Skeletal muscle cell (primary cell): Measurements from ENCODE around the gene ZC3H14.
"Not testable (repeated sequence)": the region's sequence is repeated elsewhere in the genome, so short reads cannot be mapped to it uniquely, and the experiment has no call there.

Source experiments
- DNase-seq: peaks from one replicate; pipeline ENCODE4 v3.0.0-alpha.2; 2010; ENCODE audit warnings: low read depth
- H3K4me3 ChIP-seq: 2 replicates; pipeline ENCODE4 v1.5.1; 2011; ENCODE audit warnings: low read depth, mild to moderate bottlenecking, control low read depth, low read length, moderate library complexity

The ZC3H14 gene

GRCh38 chr14:88562831-88563686, at the start of gene ZC3H14:
Gene ZC3H14, plus strand, starts transcription at chr14:88563037. Its CDS starts 97 bp downstream, at chr14:88563134.
- H3K4me3 ChIP-seq = peak within 1 kb of the TSS; percentile 87
- peak; percentile 53 for DNase-seq

GRCh38 chr14:88515499-88516221, 47.2 kb upstream of the ZC3H14 start:
- DNase-seq = no peak

GRCh38 chr14:88516861-88517357, 45.9 kb upstream of the ZC3H14 start:
- H3K4me3 ChIP-seq = no peak overlapping the region
- DNase-seq = no peak

More at GRCh38 chr14:88515499-88516221, 47.2 kb upstream of the ZC3H14 start:
- no peak overlapping the region for H3K4me3 ChIP-seq

- no peak overlapping the region for H3K4me3 ChIP-seq
- DNase-seq = peak; percentile 42
These were observed 44.0 kb upstream of the ZC3H14 start for GRCh38 chr14:88518592-88519512.

GRCh38 chr14:88519907-88520306, 42.9 kb upstream of the ZC3H14 start:
- no peak overlapping the region for H3K4me3 ChIP-seq
- no peak for DNase-seq

- DNase-seq = no peak
- no peak overlapping the region for H3K4me3 ChIP-seq
These were observed 41.0 kb upstream of the ZC3H14 start for GRCh38 chr14:88521818-88522217.

GRCh38 chr14:88522393-88522792, 40.4 kb upstream of the ZC3H14 start:
- no peak overlapping the region for H3K4me3 ChIP-seq
- DNase-seq = no peak

GRCh38 chr14:88529889-88530288, 32.9 kb upstream of the ZC3H14 start:
- not testable (repeated sequence) for H3K4me3 ChIP-seq, DNase-seq

GRCh38 chr14:88533064-88533602, 29.7 kb upstream of the ZC3H14 start:
- DNase-seq = no peak
- no peak overlapping the region for H3K4me3 ChIP-seq

GRCh38 chr14:88535149-88535548, 27.7 kb upstream of the ZC3H14 start:
- H3K4me3 ChIP-seq = no peak overlapping the region
- DNase-seq = no peak

GRCh38 chr14:88535813-88536212, 27.0 kb upstream of the ZC3H14 start:
- DNase-seq = no peak
- no peak overlapping the region for H3K4me3 ChIP-seq

GRCh38 chr14:88541324-88541723, 21.5 kb upstream of the ZC3H14 start:
- no peak overlapping the region for H3K4me3 ChIP-seq
- DNase-seq = no peak

GRCh38 chr14:88542857-88543795, 19.7 kb upstream of the ZC3H14 start:
- no peak overlapping the region for H3K4me3 ChIP-seq
- DNase-seq = no peak

- no peak for DNase-seq
- no peak overlapping the region for H3K4me3 ChIP-seq
These were observed 17.6 kb upstream of the ZC3H14 start for GRCh38 chr14:88545256-88545655.

GRCh38 chr14:88546621-88547385, 16.0 kb upstream of the ZC3H14 start:
- no peak for DNase-seq
- no peak overlapping the region for H3K4me3 ChIP-seq

- DNase-seq = no peak
- H3K4me3 ChIP-seq = no peak overlapping the region
These were observed 15.5 kb upstream of the ZC3H14 start for GRCh38 chr14:88547386-88547780.

GRCh38 chr14:88550078-88550477, 12.8 kb upstream of the ZC3H14 start:
- H3K4me3 ChIP-seq = no peak overlapping the region
- no peak for DNase-seq
